ENCODE results near the gene NKX1-1. TPM values are rescaled to one million over a fixed set of nuclear protein-coding genes. Genes with fewer than 3 reads are reported as not detected.

The NKX1-1 gene
- total RNA-seq, 1 experiment from 2014 or later: not detected

GRCh38 chr4:1399508-1400190 lies 6.6 kb downstream of the NKX1-1 start:
- Mint-ChIP-seq H3K9me3 (peaks cover 8% of the 10 kb centered on the region), H3K4me3 (no peak overlapping the region), H3K36me3 (peaks cover 14% of the 10 kb centered on the region), H3K4me1 (no peaks in the 10 kb centered on the region), H3K27me3 (ENCODE audit: low read depth) (peaks cover 48% of the 10 kb centered on the region), H3K27ac (no peak overlapping the region)
- CTCF ChIA-PET: interaction anchor here (1.1 kb wide), 1 partner anchor 24 kb away, joined by 3 read pairs; no protein-coding TSS in a partner anchor
- POLR2A ChIA-PET: no interaction called here
- no peak for TF ChIP-seq ZNF281 (CRISPR knock-in tag; IDR thresholded peaks at IDR 0.05)
- TF ChIP-seq FOXP1 (CRISPR knock-in tag; IDR thresholded peaks at IDR 0.05; ENCODE audit: borderline replicate concordance): no peak
- TF ChIP-seq SMAD3 (CRISPR knock-in tag; IDR thresholded peaks at IDR 0.05; ENCODE audit: borderline replicate concordance): no peak
- no peak for TF ChIP-seq ZNF138 (CRISPR knock-in tag; conservative IDR thresholded peaks at IDR 0.05)
- TF ChIP-seq ZNF317 (CRISPR knock-in tag; IDR thresholded peaks at IDR 0.05; ENCODE audit: borderline replicate concordance, low read depth): no peak
- TF ChIP-seq ZNF425 (CRISPR knock-in tag; conservative IDR thresholded peaks at IDR 0.05): no peak
- TF ChIP-seq ZNF671 (CRISPR knock-in tag; IDR thresholded peaks at IDR 0.05): no peak
- TF ChIP-seq PRDM15 (CRISPR knock-in tag; IDR thresholded peaks at IDR 0.05): no peak
- TF ChIP-seq ELF4 (CRISPR knock-in tag; IDR thresholded peaks at IDR 0.05; ENCODE audit: low read depth): no peak
- TF ChIP-seq PREB (CRISPR knock-in tag; IDR thresholded peaks at IDR 0.05; ENCODE audit: borderline replicate concordance): no peak
- TF ChIP-seq AR (CRISPR knock-in tag; IDR thresholded peaks at IDR 0.05): no peak
- peak; percentile 8 for DNase-seq (ENCODE audit: low spot score)
- ATAC-seq: no peak
